Omental fat pad (tissue), 4 donors: Measurements from ENCODE around the gene BABAM2. TPM values are rescaled to one million over a fixed set of nuclear protein-coding genes. Genes with fewer than 3 reads are reported as not detected.

ENCODE experiments used
- ATAC-seq: fragments of 150-250 bp; one replicate; pipeline ENCODE4 v1.9.1; 2016; ENCODE audit warnings: mild to moderate bottlenecking, moderate library complexity; ENCODE audit not compliant: low FRiP score
- DNase-seq: peaks from one replicate; pipeline ENCODE4 v3.0.0-alpha.2; 2019; ENCODE audit warnings: low spot score
- total RNA-seq, 4 donors: library from RNA; depleted of rRNA; stranded (reverse); fragments of >200 nt; gene quantifications; one replicate each; pipeline ENCODE4 v1.1.0, GENCODE V29; 2016
- TF ChIP-seq, protein P1 (sequence below), 3 donors: fragments of 450-650 bp; IDR thresholded peaks; one replicate each; pipeline ENCODE4 v1.5.1; 2016 to 2017; ENCODE audit warnings: antibody characterized with exemption in 3 of 3, mild to moderate bottlenecking in 3 of 3, moderate library complexity in 2 of 3

BABAM2 gene
- total RNA-seq, 4 donors from 2014 or later: 29.2 to 41.0 (median 36.5) TPM

DNA sequence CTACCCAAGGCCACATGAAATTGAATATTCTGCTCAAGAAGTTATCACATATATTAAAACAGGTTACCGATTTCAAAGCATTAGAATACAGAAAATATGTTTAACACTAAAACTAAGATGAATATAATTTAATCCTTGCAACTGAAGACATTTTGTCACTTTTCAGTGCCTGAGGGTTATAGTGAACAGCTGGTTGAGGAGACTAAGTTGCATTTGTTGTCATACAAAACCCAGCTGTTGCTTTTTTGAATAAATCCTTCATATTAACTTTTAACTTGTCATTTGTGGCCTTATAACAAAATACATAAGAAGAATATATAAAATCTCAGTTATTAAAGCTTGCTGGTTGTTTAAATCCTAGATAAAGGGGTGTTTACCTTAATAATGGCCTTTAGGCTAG, 37.8 kb upstream of the BABAM2 start:
- TF ChIP-seq, protein P1, sequence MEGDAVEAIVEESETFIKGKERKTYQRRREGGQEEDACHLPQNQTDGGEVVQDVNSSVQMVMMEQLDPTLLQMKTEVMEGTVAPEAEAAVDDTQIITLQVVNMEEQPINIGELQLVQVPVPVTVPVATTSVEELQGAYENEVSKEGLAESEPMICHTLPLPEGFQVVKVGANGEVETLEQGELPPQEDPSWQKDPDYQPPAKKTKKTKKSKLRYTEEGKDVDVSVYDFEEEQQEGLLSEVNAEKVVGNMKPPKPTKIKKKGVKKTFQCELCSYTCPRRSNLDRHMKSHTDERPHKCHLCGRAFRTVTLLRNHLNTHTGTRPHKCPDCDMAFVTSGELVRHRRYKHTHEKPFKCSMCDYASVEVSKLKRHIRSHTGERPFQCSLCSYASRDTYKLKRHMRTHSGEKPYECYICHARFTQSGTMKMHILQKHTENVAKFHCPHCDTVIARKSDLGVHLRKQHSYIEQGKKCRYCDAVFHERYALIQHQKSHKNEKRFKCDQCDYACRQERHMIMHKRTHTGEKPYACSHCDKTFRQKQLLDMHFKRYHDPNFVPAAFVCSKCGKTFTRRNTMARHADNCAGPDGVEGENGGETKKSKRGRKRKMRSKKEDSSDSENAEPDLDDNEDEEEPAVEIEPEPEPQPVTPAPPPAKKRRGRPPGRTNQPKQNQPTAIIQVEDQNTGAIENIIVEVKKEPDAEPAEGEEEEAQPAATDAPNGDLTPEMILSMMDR (IDR thresholded peaks at IDR 0.05): no peak
- no peak for ATAC-seq
- DNase-seq: no peak

DNA sequence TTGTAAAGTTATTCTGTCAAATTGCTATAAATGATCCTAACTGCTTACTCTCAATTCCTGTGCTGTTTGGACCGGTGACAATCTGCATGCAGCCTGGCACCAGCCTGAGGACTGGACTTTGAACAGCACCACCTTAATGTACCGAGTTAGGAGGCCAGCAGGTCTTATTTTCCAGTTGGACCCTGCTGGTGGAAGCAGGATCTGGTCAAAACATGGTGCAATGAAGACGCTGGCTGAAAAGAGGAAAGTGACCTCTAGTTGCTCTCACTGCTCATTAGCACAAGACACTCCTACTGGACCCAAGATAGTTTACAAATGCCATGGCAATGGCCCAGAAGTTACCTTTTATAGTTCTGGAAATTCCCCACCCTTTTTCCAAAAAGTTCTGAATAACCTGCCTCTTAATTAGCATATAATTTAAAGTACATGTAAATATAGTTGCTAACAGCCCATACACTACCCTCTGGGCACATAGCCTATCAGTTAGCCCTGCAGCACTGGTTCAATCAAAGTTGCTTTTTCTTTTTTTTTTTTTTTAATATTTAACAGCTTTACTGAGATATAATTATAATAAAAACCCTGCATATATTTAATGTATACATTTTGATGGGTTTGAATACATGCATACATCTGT, 36.2 kb upstream of the BABAM2 start:
- no peak for DNase-seq
- TF ChIP-seq, protein P1 (IDR thresholded peaks at IDR 0.05): no peak
- no peak for ATAC-seq

DNA sequence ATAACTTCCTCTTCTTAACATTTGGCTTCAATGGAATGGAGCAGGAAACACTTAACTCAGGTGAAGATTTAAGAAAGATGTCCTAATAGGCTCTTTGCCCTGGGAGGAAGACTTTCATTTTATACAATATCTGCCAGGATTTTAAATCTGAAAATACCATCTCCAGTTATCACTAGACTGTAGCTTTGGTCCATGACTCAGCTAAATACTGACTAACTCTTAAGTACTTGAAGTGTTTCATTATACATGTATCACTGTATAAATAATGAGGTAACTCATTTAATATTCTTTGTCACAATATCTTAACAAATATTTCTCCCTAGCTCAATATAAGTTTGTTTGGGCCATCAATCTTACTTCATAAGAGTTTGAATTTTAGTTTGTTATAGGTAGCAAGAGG, 35.1 kb upstream of the BABAM2 start:
- DNase-seq (no peak), ATAC-seq (peak; percentile 45)
- TF ChIP-seq, protein P1 (IDR thresholded peaks at IDR 0.05): no peak

DNA sequence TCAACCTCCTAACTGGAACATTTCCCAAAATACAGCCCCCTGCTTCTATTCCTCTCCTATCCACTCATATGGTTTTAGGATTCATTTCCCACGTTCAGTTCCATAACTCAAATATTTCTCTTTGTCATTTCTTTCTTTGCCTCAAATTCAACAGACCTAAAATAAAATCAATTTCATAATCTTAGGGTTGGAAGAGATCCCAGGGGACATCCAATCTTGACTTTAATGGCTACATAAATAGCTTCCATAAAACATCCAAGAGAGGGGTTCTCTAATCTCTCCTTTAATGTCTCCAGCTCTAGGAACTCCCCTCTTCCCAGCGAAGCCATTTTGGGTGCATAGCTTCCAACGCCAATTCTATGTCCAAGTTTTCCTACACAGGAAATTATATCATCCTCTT, 34.1 kb upstream of the BABAM2 start:
- ATAC-seq (no peak), DNase-seq (no peak)
- TF ChIP-seq, protein P1 (IDR thresholded peaks at IDR 0.05): no peak

DNA sequence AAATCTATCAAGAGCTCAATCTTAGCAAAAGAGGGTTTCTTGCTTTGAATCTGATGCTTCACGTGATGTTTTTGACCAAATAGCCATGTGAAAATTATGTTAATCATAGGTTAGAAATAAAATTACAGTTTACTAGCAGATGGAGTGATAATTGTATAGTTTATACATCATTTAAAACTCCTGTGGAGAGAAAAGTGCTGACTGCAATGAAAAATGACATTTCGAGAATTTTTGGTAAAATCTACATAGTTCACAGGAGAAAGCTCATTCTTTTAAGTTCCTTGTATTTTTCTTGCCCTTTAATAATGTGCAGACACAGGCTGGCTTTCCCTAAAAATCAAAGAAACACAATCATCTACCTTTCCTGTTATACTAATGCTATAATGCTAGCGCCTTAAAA, 33.6 kb upstream of the BABAM2 start:
- DNase-seq (no peak), ATAC-seq (no peak)
- TF ChIP-seq, protein P1 (IDR thresholded peaks at IDR 0.05): no peak

DNA sequence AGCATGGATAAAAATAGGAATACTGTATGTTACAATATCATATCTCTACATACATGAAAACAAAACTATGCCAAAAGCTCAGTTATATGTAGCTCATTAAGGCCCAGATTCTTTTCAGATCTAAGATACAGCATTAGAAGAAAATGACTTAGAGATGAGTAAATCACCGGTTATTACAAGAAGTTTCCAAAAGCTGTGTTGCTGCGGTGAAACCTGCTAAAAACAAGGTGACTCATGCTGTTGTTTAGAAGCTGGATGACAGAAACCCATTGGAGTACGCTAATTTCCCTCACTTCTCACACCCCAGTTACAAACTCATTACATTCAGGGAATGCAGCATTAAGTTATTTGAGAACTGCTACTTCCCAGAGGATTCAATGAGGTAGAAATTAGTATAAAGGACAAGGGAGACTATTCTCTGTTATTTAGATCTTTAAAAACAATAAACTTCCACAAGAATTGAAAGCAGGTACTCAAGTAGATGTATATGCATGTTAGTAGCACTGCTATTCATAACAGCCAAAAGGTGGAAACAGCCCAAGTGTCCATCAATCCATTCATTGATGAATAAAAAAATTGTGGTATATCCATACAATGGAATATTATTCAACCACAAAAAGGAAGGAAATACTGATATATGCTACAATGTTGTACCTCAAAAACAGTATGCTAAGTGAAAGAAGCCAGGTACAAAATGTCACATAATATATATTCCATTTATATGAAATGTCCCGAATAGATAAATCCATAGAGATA, 32.9 kb upstream of the BABAM2 start:
- no peak for ATAC-seq
- no peak for DNase-seq
- TF ChIP-seq, protein P1 (IDR thresholded peaks at IDR 0.05): no peak

DNA sequence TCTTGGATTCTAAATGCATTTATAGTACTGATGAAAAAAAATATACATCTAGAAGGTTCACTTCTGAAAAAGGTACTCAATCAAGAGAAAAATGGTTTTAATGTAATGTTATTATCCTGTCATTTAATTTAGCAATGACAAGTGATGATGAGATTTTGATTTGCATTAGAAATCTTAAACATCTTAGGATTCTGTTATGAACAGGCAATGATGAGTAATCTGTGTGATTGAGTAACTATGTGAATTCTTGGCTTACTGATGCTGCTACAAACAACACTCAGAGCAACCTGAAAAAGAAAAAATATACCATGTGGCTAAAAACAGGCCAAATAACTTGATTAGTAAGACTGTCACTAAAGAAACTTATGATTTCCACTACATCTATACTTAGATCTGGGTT, 30.4 kb upstream of the BABAM2 start:
- TF ChIP-seq, protein P1 (IDR thresholded peaks at IDR 0.05): no peak
- ATAC-seq (peak; percentile 73), DNase-seq (no peak)
